Ovary (tissue), 3 donors: ENCODE data around the gene C16orf90.

Experiments used
- CTCF ChIP-seq, 3 donors: fragments of 450-650 bp in 2 of 3; fragments of 200-600 bp in 1 of 3; IDR thresholded peaks; one replicate each; pipeline versions ENCODE4 v1.5.1 to v1.8.0; 2016 to 2022; ENCODE audit warnings: antibody characterized with exemption in 3 of 3, mild to moderate bottlenecking in 1 of 3
- EP300 ChIP-seq: sonication (generic); formaldehyde crosslinking; IDR thresholded peaks from one replicate; pipeline ENCODE4 v1.6.1; 2017; ENCODE audit warnings: antibody characterized with exemption
- POLR2A ChIP-seq: fragments of 450-650 bp; IDR thresholded peaks from one replicate; pipeline ENCODE4 v1.6.1; 2017; ENCODE audit warnings: antibody characterized with exemption, mild to moderate bottlenecking, moderate library complexity
- donor health status: DM: no; HTN: no; CAD: no.

- TF ChIP-seq CTCF (IDR thresholded peaks at IDR 0.05) (no peak), POLR2A (no peak), EP300 (no peak)
These were observed 16.9 kb downstream of the C16orf90 start for GRCh38 chr16:3478242-3478925.
